Measurements from ENCODE around the gene SMIM11.

The SMIM11 gene

DNA sequence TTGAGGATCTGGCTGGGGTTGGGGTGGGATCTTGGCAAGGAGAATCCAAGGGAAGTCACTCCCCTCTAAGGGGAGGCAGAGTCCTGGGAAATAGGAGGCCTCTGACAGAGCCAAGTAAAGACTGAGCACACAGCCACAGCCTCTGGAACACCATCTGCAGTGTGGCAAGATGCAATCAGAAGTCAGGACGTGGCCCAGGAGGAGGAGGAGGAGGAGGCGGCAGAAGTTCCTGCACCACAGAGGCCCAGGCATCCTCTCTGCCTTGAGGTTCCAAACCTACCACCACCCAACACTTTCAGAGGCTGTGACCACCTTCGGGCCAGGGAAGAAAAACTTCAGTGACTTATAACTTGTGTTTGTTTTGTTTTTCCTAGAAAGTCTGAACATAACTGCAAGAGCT is 35.2 kb upstream of the SMIM11 start:
- TF ChIP-seq NFIC (IDR thresholded peaks at IDR 0.05) (no peak), ZBTB7A (IDR thresholded peaks at IDR 0.05; ENCODE audit: low read depth) (no peak), CEBPB (IDR thresholded peaks at IDR 0.05) (no peak), EGR1 (IDR thresholded peaks at IDR 0.05) (no peak), TCF12 (IDR thresholded peaks at IDR 0.05; ENCODE audit: low read depth) (no peak), REST (IDR thresholded peaks at IDR 0.05; ENCODE audit: low read depth) (no peak), FOXM1 (IDR thresholded peaks at IDR 0.05; ENCODE audit: borderline replicate concordance, low read depth) (no peak), TAF1 (IDR thresholded peaks at IDR 0.05; ENCODE audit: low read depth) (no peak), RAD21 (IDR thresholded peaks at IDR 0.05; ENCODE audit: low read depth) (no peak), CREB1 (IDR thresholded peaks at IDR 0.05; ENCODE audit: low read depth) (no peak), EP300 (IDR thresholded peaks at IDR 0.05; ENCODE audit: borderline replicate concordance) (no peak), YY1 (IDR thresholded peaks at IDR 0.05; ENCODE audit: low read depth) (no peak), TEAD4 (IDR thresholded peaks at IDR 0.05) (no peak)
- TF ChIP-seq, protein P1, sequence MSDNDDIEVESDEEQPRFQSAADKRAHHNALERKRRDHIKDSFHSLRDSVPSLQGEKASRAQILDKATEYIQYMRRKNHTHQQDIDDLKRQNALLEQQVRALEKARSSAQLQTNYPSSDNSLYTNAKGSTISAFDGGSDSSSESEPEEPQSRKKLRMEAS (IDR thresholded peaks at IDR 0.05), result no peak
- TF ChIP-seq, protein P2, sequence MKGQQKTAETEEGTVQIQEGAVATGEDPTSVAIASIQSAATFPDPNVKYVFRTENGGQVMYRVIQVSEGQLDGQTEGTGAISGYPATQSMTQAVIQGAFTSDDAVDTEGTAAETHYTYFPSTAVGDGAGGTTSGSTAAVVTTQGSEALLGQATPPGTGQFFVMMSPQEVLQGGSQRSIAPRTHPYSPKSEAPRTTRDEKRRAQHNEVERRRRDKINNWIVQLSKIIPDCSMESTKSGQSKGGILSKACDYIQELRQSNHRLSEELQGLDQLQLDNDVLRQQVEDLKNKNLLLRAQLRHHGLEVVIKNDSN (IDR thresholded peaks at IDR 0.05), result no peak

- no peak for TF ChIP-seq CREB1 (IDR thresholded peaks at IDR 0.05; ENCODE audit: low read depth)
- no peak for TF ChIP-seq ZBTB7A (IDR thresholded peaks at IDR 0.05; ENCODE audit: low read depth)
- TF ChIP-seq YY1 (IDR thresholded peaks at IDR 0.05; ENCODE audit: low read depth), result no peak
- TF ChIP-seq EP300 (IDR thresholded peaks at IDR 0.05; ENCODE audit: borderline replicate concordance), result no peak
- TF ChIP-seq REST (IDR thresholded peaks at IDR 0.05; ENCODE audit: low read depth), result no peak
- no peak for TF ChIP-seq TAF1 (IDR thresholded peaks at IDR 0.05; ENCODE audit: low read depth)
- TF ChIP-seq CEBPB (IDR thresholded peaks at IDR 0.05), result no peak
- TF ChIP-seq NFIC (IDR thresholded peaks at IDR 0.05), result no peak
- TF ChIP-seq FOXM1 (IDR thresholded peaks at IDR 0.05; ENCODE audit: borderline replicate concordance, low read depth), result no peak
- no peak for TF ChIP-seq TEAD4 (IDR thresholded peaks at IDR 0.05)
- TF ChIP-seq RAD21 (IDR thresholded peaks at IDR 0.05; ENCODE audit: low read depth), result no peak
- TF ChIP-seq, protein P2 (IDR thresholded peaks at IDR 0.05), result no peak
- TF ChIP-seq TCF12 (IDR thresholded peaks at IDR 0.05; ENCODE audit: low read depth), result no peak
Measured at GRCh38 chr21:34342476-34342875, 32.8 kb upstream of the SMIM11 start.

GRCh38 chr21:34343347-34343746 is 32.0 kb upstream of the SMIM11 start:
- TF ChIP-seq TAF1 (IDR thresholded peaks at IDR 0.05; ENCODE audit: low read depth), result no peak
- TF ChIP-seq EGR1 (IDR thresholded peaks at IDR 0.05), result no peak
- TF ChIP-seq, protein P1 (IDR thresholded peaks at IDR 0.05), result no peak
- TF ChIP-seq, protein P2 (IDR thresholded peaks at IDR 0.05), result no peak
- TF ChIP-seq ZBTB7A (IDR thresholded peaks at IDR 0.05; ENCODE audit: low read depth), result no peak
- no peak for TF ChIP-seq CREB1 (IDR thresholded peaks at IDR 0.05; ENCODE audit: low read depth)
- no peak for TF ChIP-seq RAD21 (IDR thresholded peaks at IDR 0.05; ENCODE audit: low read depth)
- TF ChIP-seq EP300 (IDR thresholded peaks at IDR 0.05; ENCODE audit: borderline replicate concordance), result no peak
- TF ChIP-seq YY1 (IDR thresholded peaks at IDR 0.05; ENCODE audit: low read depth), result no peak

DNA sequence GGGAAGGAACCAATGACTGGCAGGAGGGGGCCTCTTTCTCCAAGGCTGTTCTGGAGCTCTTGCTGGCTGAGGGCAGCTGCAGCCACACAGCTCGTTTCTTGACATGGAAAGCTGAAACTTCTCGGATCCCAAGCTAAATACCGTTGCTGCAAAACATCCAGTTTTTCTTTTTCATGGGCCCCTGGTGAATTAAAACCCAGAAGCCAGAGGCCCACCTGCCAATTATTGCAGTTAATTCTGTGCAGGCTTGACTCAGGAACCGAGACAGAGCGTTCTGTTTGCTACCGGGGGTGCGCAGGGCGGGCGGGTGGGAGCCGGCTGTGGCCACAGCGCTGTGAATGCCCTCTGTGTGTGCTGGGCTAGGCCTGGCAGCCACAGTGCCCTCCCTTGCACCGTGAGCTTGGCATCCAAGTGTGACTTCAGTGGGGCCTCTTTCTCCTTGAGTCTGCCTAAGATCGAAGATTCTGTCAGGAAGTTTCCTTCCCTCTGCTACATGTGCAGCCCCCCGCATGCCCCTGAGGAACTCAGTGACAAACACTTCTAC is 31.4 kb upstream of the SMIM11 start:
- no peak for TF ChIP-seq FOXM1 (IDR thresholded peaks at IDR 0.05; ENCODE audit: borderline replicate concordance, low read depth)
- no peak for TF ChIP-seq RAD21 (IDR thresholded peaks at IDR 0.05; ENCODE audit: low read depth)
- no peak for TF ChIP-seq TEAD4 (IDR thresholded peaks at IDR 0.05)
- TF ChIP-seq TCF12 (IDR thresholded peaks at IDR 0.05; ENCODE audit: low read depth), result no peak
- TF ChIP-seq, protein P2 (IDR thresholded peaks at IDR 0.05), result no peak
- no peak for TF ChIP-seq CEBPB (IDR thresholded peaks at IDR 0.05)
- no peak for TF ChIP-seq EP300 (IDR thresholded peaks at IDR 0.05; ENCODE audit: borderline replicate concordance)
- TF ChIP-seq, protein P1 (IDR thresholded peaks at IDR 0.05), result no peak
- TF ChIP-seq TAF1 (IDR thresholded peaks at IDR 0.05; ENCODE audit: low read depth), result no peak
- no peak for TF ChIP-seq YY1 (IDR thresholded peaks at IDR 0.05; ENCODE audit: low read depth)
- no peak for TF ChIP-seq EGR1 (IDR thresholded peaks at IDR 0.05)
- TF ChIP-seq REST (IDR thresholded peaks at IDR 0.05; ENCODE audit: low read depth), result no peak
